Measurements from ENCODE around the gene MMS19.

The MMS19 gene

DNA sequence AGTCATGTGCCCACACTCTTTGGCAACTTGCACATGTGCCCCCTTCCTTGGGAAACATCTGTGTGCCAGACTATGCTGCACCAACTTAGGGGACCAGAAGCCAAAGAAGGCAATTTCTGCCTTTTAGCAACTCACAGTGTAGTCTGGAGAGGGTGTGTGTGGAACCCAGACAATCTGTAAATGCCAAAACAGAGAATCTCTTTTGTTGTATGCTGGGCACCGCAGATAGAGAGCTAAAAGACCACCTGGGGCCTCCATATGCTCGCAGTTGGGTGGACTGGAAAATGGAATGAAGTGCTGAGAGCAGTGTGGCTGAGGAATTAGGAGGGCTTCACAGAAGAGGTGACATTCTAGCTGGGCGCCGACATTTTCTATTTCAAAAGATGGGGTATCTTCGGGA lies 26.9 kb upstream of the MMS19 start:
- Histone ChIP-seq H3K4me3 (ENCODE audit: extremely low read depth, insufficient read depth, low read length, poor library complexity, severe bottlenecking) (no peak overlapping the region), H3K27ac (ENCODE audit: low read depth, low read length, severe bottlenecking) (no peak overlapping the region), H3K9me3 (ENCODE audit: control insufficient read depth, low read length) (no peaks in the 10 kb centered on the region), H3K36me3 (ENCODE audit: control insufficient read depth, insufficient read depth, low read length) (no peaks in the 10 kb centered on the region), H3K4me1 (ENCODE audit: control insufficient read depth, insufficient read depth, low read length, poor library complexity, severe bottlenecking) (no peaks in the 10 kb centered on the region)
- WGBS, 2 experiments (ENCODE audit: insufficient coverage in 2 of 2), result 95 to 96% methylated on average over 5 of the region's 5 CpGs

DNA sequence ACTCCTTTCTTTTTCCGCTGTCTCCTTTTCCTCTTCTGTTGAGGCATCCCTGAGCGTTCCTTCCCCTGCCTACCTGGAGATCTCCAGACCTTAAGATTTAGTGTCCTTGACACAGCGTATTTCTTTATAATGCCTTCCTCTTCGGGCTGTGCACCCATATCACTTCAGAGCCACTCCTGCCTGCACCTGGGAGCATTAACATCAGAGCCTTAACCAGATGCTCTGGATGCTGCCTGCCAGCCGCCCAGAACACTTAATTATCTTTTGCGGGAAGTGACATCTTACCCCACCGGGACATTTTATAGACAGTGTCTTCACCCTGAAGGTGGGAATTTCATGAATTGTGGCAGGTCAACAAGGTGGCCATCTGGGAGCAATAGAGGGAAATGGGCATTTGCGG lies 24.7 kb upstream of the MMS19 start:
- no peaks in the 10 kb centered on the region for H3K36me3 ChIP-seq (ENCODE audit: control insufficient read depth, insufficient read depth, low read length)
- no peaks in the 10 kb centered on the region for H3K9me3 ChIP-seq (ENCODE audit: control insufficient read depth, low read length)
- H3K4me1 ChIP-seq (ENCODE audit: control insufficient read depth, insufficient read depth, low read length, poor library complexity, severe bottlenecking), result peaks cover 13% of the 10 kb centered on the region
- WGBS, 2 experiments (ENCODE audit: insufficient coverage in 2 of 2), result 96 to 98% methylated on average over 7 to 8 of the region's 8 CpGs
- no peak overlapping the region for H3K4me3 ChIP-seq (ENCODE audit: extremely low read depth, insufficient read depth, low read length, poor library complexity, severe bottlenecking)
- no peak overlapping the region for H3K27ac ChIP-seq (ENCODE audit: low read depth, low read length, severe bottlenecking)

DNA sequence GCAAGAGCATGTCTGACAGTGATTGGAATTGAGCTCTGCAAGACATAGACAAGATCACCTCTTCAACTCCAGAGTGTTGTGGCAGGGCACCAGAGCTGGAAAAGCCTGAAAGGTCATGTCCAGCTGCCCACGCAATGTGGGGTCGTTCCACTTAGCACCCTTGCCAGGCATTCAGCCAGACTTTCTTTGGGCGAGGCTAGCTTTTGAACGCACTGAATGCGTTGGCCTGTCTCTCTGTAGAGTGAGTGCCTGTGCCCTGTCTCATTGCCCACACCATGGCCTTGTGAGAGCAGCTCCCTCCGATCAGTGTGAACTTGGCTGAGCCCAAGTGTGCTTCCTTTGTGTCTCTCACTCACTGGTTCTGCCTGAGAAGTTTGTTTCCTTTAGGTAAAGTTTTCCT lies 23.8 kb upstream of the MMS19 start:
- H3K27ac ChIP-seq (ENCODE audit: low read depth, low read length, severe bottlenecking), result no peak overlapping the region
- H3K9me3 ChIP-seq (ENCODE audit: control insufficient read depth, low read length), result no peaks in the 10 kb centered on the region
- peaks cover 13% of the 10 kb centered on the region for H3K4me1 ChIP-seq (ENCODE audit: control insufficient read depth, insufficient read depth, low read length, poor library complexity, severe bottlenecking)
- 93 to 94% methylated on average over 5 to 6 of the region's 6 CpGs for WGBS, 2 experiments (ENCODE audit: insufficient coverage in 2 of 2)
- no peak overlapping the region for H3K4me3 ChIP-seq (ENCODE audit: extremely low read depth, insufficient read depth, low read length, poor library complexity, severe bottlenecking)
- H3K36me3 ChIP-seq (ENCODE audit: control insufficient read depth, insufficient read depth, low read length), result no peaks in the 10 kb centered on the region

DNA sequence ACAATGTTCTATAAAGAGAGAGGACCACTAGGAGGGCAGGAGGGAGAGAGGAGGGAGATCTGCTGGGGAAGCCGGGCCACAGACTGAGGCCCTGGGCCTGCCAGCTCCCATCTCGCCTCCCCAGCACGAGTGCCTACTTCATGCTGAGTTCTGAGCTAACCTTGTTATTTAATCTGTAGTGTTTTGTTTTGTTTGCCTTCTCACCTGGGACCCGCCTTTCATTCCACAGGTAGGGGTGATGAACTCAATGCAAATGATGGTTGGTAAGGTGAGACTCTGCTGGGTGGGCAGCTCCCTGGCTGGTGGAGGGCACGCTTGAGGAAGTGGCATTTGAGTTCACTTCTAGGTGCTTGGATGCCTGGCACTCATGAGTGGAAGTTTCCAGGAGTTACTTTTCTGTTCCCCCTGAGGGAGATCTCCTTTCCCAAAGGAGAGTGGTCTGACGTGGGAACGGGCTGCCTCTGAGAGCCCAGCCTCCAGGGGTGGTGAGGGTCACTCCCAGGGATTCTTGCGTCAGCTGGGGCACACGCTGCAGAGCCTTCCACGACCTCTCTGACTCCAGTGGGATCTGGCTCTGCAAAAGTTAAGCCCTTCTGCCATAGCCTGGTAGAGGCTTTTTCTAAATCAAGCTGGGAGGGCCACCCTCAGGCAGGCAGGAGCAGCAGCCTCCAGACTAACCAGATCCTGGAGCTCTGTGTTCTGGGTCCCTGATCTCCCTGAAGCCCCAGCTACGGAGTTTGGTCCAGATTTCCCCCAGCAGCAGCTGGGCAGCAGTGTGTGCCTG lies 22.9 kb upstream of the MMS19 start:
- no peaks in the 10 kb centered on the region for H3K9me3 ChIP-seq (ENCODE audit: control insufficient read depth, low read length)
- no peaks in the 10 kb centered on the region for H3K36me3 ChIP-seq (ENCODE audit: control insufficient read depth, insufficient read depth, low read length)
- peaks cover 13% of the 10 kb centered on the region for H3K4me1 ChIP-seq (ENCODE audit: control insufficient read depth, insufficient read depth, low read length, poor library complexity, severe bottlenecking)
- no peak overlapping the region for H3K27ac ChIP-seq (ENCODE audit: low read depth, low read length, severe bottlenecking)
- no peak overlapping the region for H3K4me3 ChIP-seq (ENCODE audit: extremely low read depth, insufficient read depth, low read length, poor library complexity, severe bottlenecking)
- WGBS, 2 experiments (ENCODE audit: insufficient coverage in 2 of 2), result 82 to 87% methylated on average over 11 of the region's 11 CpGs

DNA sequence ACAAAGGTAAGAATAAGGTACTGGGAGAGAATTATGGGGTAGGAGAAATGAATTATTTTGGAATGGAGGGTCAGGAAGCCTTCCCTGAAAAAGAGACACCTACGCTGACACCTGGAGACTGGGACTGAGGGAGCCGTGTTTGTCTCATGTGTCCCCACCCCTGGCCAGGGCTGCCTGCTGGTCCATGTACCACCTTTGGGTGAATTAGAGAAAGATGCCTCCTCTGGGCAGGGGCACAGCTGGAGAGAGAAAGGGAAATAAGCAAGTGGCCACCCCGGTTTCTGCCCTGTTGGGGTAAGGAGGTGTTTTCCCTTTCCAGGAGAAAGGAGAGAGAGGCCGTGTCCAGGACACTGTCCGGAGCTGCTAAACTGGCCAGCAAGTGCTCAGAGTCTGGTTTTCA lies 22.3 kb upstream of the MMS19 start:
- H3K4me3 ChIP-seq (ENCODE audit: extremely low read depth, insufficient read depth, low read length, poor library complexity, severe bottlenecking), result no peak overlapping the region
- H3K4me1 ChIP-seq (ENCODE audit: control insufficient read depth, insufficient read depth, low read length, poor library complexity, severe bottlenecking), result peaks cover 13% of the 10 kb centered on the region
- whole genome bisulfite sequencing, 2 experiments (ENCODE audit: insufficient coverage in 2 of 2), result 89 to 96% methylated on average over 3 to 5 of the region's 5 CpGs

DNA sequence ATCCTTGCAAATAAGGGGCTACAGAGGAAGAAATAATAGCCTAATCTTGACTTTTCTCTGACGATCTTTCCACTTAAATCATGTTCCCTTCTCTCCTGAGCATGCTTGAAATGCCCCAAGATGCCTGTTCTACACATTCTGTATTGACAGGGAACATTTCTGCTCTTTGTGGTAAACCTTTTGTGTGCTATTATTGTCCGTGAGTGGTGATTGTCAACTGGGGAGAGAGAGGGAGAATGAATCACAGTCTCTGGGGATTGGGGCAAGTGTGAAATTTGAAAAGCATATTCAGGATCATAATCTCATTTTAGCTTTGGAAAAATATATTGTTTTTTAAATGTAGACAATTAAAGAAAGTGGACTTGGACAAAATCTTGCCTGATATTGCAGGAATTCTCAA lies 21.1 kb upstream of the MMS19 start:
- H3K27ac ChIP-seq (ENCODE audit: low read depth, low read length, severe bottlenecking), result no peak overlapping the region
- H3K4me1 ChIP-seq (ENCODE audit: control insufficient read depth, insufficient read depth, low read length, poor library complexity, severe bottlenecking), result peaks cover 13% of the 10 kb centered on the region
- no peaks in the 10 kb centered on the region for H3K9me3 ChIP-seq (ENCODE audit: control insufficient read depth, low read length)
- no peak overlapping the region for H3K4me3 ChIP-seq (ENCODE audit: extremely low read depth, insufficient read depth, low read length, poor library complexity, severe bottlenecking)
- H3K36me3 ChIP-seq (ENCODE audit: control insufficient read depth, insufficient read depth, low read length), result no peaks in the 10 kb centered on the region
- WGBS, 2 experiments (ENCODE audit: insufficient coverage in 2 of 2), result 40 to 68% methylated on average over 1 to 2 of the region's 2 CpGs

More for the DNA sequence above, 22.3 kb upstream of the MMS19 start:
- Histone ChIP-seq H3K9me3 (ENCODE audit: control insufficient read depth, low read length) (no peaks in the 10 kb centered on the region), H3K36me3 (ENCODE audit: control insufficient read depth, insufficient read depth, low read length) (no peaks in the 10 kb centered on the region), H3K27ac (ENCODE audit: low read depth, low read length, severe bottlenecking) (no peak overlapping the region)

DNA sequence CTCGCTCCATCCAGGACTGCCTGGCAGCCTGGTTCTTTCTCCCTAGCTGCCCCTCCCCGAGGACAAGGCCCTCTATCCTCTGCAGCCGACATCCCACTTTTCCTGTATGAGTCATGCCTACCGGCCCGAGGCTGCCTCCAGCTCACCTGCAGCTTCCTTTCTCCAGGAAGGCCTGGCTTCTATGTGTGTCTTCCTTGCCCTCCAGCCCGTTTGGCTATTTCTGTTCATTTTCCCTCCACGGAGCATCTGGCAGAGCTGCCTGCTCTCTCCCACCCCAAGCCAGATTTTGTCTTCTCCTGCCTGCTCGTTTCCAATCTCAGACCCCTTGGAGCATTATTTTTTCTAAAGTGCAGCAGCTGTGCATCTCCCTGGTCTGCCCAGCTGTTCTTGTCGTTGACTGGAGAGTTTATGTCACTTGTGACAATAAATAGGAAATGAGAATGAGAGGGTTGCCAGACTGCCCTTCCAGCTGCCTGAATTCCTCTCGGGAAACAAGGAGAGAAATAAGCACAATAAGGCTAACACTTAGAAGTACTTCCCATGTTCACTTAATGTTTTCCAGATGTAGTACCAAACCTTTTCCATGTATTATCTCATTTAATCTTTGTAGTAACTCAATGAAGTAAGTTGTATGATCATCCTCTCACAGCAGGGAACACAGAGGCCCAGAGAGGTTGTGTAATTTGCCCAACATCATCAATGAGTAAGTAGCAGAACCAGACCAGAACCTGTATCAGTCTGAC lies 20.2 kb upstream of the MMS19 start:
- H3K36me3 ChIP-seq (ENCODE audit: control insufficient read depth, insufficient read depth, low read length), result no peaks in the 10 kb centered on the region
- 53 to 60% methylated on average over 9 of the region's 10 CpGs for WGBS, 2 experiments (ENCODE audit: insufficient coverage in 2 of 2)
- H3K4me3 ChIP-seq (ENCODE audit: extremely low read depth, insufficient read depth, low read length, poor library complexity, severe bottlenecking), result no peak overlapping the region
- H3K27ac ChIP-seq (ENCODE audit: low read depth, low read length, severe bottlenecking), result peak overlapping the region; percentile 16
- H3K9me3 ChIP-seq (ENCODE audit: control insufficient read depth, low read length), result no peaks in the 10 kb centered on the region
- peaks cover 13% of the 10 kb centered on the region for H3K4me1 ChIP-seq (ENCODE audit: control insufficient read depth, insufficient read depth, low read length, poor library complexity, severe bottlenecking)

DNA sequence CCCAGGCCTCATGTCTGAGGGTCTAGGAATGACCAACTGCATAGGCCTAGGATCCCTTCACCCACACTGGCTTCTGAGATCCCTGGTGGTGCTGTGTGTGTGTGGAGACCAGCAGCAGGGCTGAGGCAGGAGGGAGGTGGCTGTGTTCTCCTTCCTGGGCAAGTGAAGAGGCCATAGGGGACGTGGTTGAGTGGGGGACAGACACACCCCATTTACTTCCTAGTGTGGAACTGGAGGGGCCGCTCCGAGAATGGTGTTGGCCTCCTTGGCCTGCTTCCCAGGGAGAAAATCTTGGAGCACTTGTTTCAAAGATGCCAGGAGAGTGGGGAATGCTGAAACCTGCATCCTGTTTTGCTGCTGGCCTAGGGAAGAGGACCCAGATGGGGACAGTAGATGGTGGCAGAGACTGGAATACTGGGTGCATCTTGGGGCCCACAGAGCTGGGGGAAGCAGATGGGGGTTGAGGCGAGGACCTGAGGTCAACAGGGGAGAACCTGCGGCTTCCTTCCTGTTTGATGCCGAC lies 19.6 kb upstream of the MMS19 start:
- H3K27ac ChIP-seq (ENCODE audit: low read depth, low read length, severe bottlenecking), result no peak overlapping the region
- no peaks in the 10 kb centered on the region for H3K36me3 ChIP-seq (ENCODE audit: control insufficient read depth, insufficient read depth, low read length)
- H3K9me3 ChIP-seq (ENCODE audit: control insufficient read depth, low read length), result no peaks in the 10 kb centered on the region
- H3K4me1 ChIP-seq (ENCODE audit: control insufficient read depth, insufficient read depth, low read length, poor library complexity, severe bottlenecking), result peaks cover 13% of the 10 kb centered on the region
- H3K4me3 ChIP-seq (ENCODE audit: extremely low read depth, insufficient read depth, low read length, poor library complexity, severe bottlenecking), result no peak overlapping the region
- 81 to 92% methylated on average over 5 of the region's 6 CpGs for WGBS, 2 experiments (ENCODE audit: insufficient coverage in 2 of 2)

DNA sequence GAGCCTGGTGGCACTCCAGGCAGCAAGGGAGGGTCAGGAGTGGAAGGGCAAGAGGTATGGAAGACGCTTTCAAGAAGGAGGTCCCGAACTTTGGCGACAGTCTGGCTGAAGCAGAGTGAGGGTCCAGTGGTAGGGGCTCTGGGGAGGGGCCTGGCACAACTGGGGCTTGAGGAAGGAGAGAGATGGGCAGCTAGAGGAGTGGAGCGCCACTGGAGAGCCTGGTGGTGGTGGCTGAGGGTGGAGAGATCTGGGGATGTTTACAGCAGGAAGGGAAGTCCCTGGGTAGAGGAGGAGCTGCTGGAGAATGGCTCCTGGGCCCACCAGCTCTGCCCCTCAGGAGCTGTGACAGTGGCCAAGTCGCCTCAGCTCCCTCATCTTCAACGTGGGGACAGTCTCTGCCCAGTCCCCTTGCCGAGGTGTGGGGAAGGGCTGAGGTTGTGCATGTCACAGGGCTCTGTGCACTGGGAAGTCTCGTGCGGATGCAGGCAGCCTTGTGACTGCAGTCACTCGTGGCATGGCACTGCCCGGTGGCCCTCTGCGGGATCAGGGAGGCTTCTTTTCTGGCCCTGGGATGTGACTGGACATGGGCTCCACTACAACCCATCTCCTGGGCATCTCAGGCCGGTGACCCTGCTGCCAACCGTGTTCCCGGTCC lies 19.0 kb upstream of the MMS19 start:
- Histone ChIP-seq H3K36me3 (ENCODE audit: control insufficient read depth, insufficient read depth, low read length) (no peaks in the 10 kb centered on the region), H3K4me3 (ENCODE audit: extremely low read depth, insufficient read depth, low read length, poor library complexity, severe bottlenecking) (no peak overlapping the region), H3K9me3 (ENCODE audit: control insufficient read depth, low read length) (no peaks in the 10 kb centered on the region), H3K4me1 (ENCODE audit: control insufficient read depth, insufficient read depth, low read length, poor library complexity, severe bottlenecking) (peaks cover 13% of the 10 kb centered on the region), H3K27ac (ENCODE audit: low read depth, low read length, severe bottlenecking) (no peak overlapping the region)
- 93 to 96% methylated on average over 12 to 14 of the region's 15 CpGs for WGBS, 2 experiments (ENCODE audit: insufficient coverage in 2 of 2)

DNA sequence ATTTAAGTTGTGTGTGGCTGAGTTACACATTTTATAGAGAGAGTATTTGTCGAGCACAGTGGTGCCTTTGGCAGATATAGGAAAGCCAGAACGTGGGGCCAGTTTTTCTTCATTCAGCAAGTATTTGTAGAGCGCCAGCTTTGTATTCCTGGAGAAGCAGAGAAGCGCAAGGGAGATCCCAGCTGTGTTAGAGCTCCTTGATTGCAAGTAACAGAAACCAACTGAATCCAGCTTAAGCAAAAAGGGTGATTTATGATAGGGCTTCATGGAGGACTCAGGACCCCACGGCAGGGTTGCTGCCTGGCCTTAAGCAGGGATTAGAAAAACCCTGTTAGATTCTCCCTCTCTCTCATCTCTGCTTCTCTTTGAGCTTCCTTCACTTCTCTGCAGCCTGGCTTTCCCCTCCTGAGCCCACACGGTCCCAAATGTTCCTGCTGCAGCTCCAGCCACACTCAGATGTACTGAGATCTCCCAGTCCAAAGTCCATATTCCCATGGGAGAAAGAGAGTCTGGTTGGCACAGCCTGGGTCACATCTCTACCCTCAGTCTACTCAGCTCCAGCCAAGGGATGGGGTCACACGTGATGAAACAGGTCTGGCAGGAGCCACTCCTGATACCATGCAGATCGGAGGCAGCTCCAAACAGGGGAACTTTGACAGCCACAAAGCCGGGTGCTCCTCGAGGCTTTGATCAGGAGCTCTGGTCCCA lies 17.2 kb upstream of the MMS19 start:
- H3K9me3 ChIP-seq (ENCODE audit: control insufficient read depth, low read length), result no peaks in the 10 kb centered on the region
- no peaks in the 10 kb centered on the region for H3K36me3 ChIP-seq (ENCODE audit: control insufficient read depth, insufficient read depth, low read length)
- no peak overlapping the region for H3K27ac ChIP-seq (ENCODE audit: low read depth, low read length, severe bottlenecking)
- no peak overlapping the region for H3K4me3 ChIP-seq (ENCODE audit: extremely low read depth, insufficient read depth, low read length, poor library complexity, severe bottlenecking)
- peaks cover 13% of the 10 kb centered on the region for H3K4me1 ChIP-seq (ENCODE audit: control insufficient read depth, insufficient read depth, low read length, poor library complexity, severe bottlenecking)
- 90 to 92% methylated on average over 9 to 10 of the region's 10 CpGs for WGBS, 2 experiments (ENCODE audit: insufficient coverage in 2 of 2)
